ENCODE measurements around the gene OR10P1. TPM values are rescaled to one million over a fixed set of nuclear protein-coding genes. Genes with fewer than 3 reads are reported as not detected.
A peak's percentile ranks its signal among the peaks of the same experiment; 100 is the strongest.

OR10P1 gene
- total and polyA plus RNA-seq, 8 donors: not detected

- Histone ChIP-seq H3K4me3 (no peak overlapping the region), H3K27me3 (no peaks in the 10 kb centered on the region), H3K36me3 (no peaks in the 10 kb centered on the region), H3K9me3 (no peaks in the 10 kb centered on the region), H3K4me1 (peaks cover 0 to 27% of the 10 kb centered on the region in 2 donors), H3K27ac (no peak overlapping the region)
- intact Hi-C loops (cut with DNase I): no loop called here
- DNase-seq (no peak), ATAC-seq (no peak)
- TF ChIP-seq CTCF (IDR thresholded peaks at IDR 0.05): no peak
Measured at GRCh38 chr12:55631056-55631455, 5.6 kb upstream of the OR10P1 start.

- TF ChIP-seq CTCF (IDR thresholded peaks at IDR 0.05): no peak
- Histone ChIP-seq H3K9me3 (no peaks in the 10 kb centered on the region), H3K4me1 (peaks cover 0 to 32% of the 10 kb centered on the region in 2 donors), H3K4me3 (no peak overlapping the region), H3K27me3 (no peaks in the 10 kb centered on the region), H3K27ac (no peak overlapping the region), H3K36me3 (no peaks in the 10 kb centered on the region)
- DNase-seq: no peak
- ATAC-seq: no peak
- intact Hi-C loops (cut with DNase I): no loop called here
Measured at GRCh38 chr12:55631733-55632132, 5.0 kb upstream of the OR10P1 start.

GRCh38 chr12:55633151-55633550, 3.5 kb upstream of the OR10P1 start:
- intact Hi-C loops (cut with DNase I): no loop called here
- Histone ChIP-seq H3K4me3 (no peak overlapping the region), H3K27ac (no peak overlapping the region), H3K27me3 (no peaks in the 10 kb centered on the region), H3K9me3 (no peaks in the 10 kb centered on the region), H3K4me1 (peaks cover 0 to 35% of the 10 kb centered on the region in 2 donors), H3K36me3 (no peaks in the 10 kb centered on the region)
- no peak for DNase-seq
- TF ChIP-seq CTCF (IDR thresholded peaks at IDR 0.05): no peak
- no peak for ATAC-seq

GRCh38 chr12:55636116-55636655, 506 bp upstream of the OR10P1 start:
- Histone ChIP-seq H3K9me3 (no peaks in the 10 kb centered on the region), H3K27me3 (no peaks in the 10 kb centered on the region), H3K27ac (peak overlapping the region in 1 of 2 donors; percentile 67), H3K4me1 (peaks cover 0 to 27% of the 10 kb centered on the region in 2 donors), H3K36me3 (no peaks in the 10 kb centered on the region), H3K4me3 (no peak overlapping the region)
- no peak for TF ChIP-seq CTCF (IDR thresholded peaks at IDR 0.05)
- intact Hi-C loops (cut with DNase I): no loop called here
- no peak for ATAC-seq
- DNase-seq: no peak

- TF ChIP-seq CTCF (IDR thresholded peaks at IDR 0.05): no peak
- H3K9me3 ChIP-seq: no peaks in the 10 kb centered on the region
- peaks cover 0 to 34% of the 10 kb centered on the region in 2 donors for H3K4me1 ChIP-seq
- H3K27ac ChIP-seq: no peak overlapping the region
- intact Hi-C loops (cut with DNase I): no loop called here
- DNase-seq: peak in 1 of 4 donors; percentile 53
- no peaks in the 10 kb centered on the region for H3K36me3 ChIP-seq
- no peaks in the 10 kb centered on the region for H3K27me3 ChIP-seq
- ATAC-seq: no peak
- H3K4me3 ChIP-seq: no peak overlapping the region
Measured at GRCh38 chr12:55637467-55637866, 775 bp downstream of the OR10P1 start.
